EH (cell line): ENCODE measurements around the gene MPHOSPH8.

Experiments
- DNase-seq: peaks from one replicate; pipeline ENCODE4 v3.0.0-alpha.2; 2015; ENCODE audit warnings: low read depth

Gene MPHOSPH8, protein sequence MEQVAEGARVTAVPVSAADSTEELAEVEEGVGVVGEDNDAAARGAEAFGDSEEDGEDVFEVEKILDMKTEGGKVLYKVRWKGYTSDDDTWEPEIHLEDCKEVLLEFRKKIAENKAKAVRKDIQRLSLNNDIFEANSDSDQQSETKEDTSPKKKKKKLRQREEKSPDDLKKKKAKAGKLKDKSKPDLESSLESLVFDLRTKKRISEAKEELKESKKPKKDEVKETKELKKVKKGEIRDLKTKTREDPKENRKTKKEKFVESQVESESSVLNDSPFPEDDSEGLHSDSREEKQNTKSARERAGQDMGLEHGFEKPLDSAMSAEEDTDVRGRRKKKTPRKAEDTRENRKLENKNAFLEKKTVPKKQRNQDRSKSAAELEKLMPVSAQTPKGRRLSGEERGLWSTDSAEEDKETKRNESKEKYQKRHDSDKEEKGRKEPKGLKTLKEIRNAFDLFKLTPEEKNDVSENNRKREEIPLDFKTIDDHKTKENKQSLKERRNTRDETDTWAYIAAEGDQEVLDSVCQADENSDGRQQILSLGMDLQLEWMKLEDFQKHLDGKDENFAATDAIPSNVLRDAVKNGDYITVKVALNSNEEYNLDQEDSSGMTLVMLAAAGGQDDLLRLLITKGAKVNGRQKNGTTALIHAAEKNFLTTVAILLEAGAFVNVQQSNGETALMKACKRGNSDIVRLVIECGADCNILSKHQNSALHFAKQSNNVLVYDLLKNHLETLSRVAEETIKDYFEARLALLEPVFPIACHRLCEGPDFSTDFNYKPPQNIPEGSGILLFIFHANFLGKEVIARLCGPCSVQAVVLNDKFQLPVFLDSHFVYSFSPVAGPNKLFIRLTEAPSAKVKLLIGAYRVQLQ

DNA sequence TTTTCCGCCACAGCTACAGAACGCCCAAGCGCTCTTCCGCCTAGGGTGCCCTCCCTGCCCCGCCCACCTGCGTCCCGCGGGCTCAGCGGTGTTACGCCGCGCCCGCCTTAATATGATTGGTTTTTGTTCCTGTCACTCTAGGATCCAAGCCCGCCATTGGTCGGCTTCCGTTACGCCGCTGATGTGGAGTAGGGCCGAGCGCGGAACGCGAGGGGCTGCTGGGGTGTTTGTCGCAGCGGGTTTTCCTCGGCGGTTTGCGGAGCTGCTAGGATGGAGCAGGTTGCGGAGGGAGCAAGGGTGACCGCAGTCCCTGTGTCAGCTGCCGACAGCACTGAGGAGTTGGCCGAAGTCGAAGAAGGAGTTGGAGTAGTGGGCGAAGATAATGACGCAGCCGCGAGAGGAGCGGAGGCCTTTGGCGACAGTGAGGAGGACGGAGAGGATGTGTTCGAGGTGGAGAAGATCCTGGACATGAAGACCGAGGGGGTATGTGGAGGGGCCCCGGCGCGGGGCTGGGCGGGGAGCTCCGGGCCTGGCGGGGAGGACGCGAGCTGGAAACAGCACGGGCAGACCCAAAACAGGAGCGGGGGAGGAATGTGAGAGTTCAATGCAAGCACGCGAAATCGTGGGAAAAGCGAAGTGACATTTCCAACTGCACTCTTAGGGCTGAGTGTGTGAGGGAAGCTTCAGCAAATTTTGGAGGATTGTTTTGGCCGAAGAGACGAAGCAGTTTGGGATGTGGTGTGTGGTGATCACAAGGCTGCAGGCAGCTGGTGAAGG is at the start of gene MPHOSPH8:
Gene MPHOSPH8 (plus strand): TSS at position 181 of the 777 bp plus-strand sequence. CDS start 90 bp downstream, at position 271.
- peak; percentile 93 for DNase-seq

DNA sequence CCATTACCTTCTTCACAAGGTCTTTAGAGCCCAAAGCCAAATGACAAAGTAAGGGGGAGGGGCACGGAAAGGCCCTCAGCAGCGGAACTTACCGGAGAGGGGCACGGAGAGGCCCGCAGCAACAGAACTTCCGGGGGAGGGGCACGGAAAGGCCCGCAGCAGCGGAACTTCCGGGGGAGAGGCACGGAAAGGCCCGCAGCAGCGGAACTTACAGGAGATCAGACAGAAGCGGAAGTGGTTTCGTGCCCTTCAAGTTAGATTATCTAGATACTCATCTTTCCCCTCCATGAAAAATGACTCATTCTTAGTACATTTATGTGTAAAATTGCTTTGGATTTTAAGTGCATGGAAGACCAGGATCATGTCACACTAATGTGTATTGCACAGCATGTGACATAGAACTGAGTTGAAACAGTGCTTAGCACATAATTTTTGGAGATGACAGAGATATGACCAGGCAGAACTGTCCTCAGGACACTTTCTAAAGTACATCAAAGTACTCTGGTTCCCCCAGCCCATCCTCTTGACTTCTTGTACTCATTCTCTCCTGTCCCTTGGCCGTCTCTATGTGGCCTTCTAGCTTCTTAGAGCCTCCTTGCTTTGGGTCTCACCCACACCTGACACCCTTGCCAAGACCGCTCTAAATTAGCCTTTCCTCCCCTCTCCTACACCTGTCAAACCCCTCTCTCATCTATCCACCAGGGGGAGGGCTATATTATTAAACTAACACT is 46.4 kb upstream of the MPHOSPH8 start:
- peak; percentile 79 for DNase-seq

GRCh38 chr13:19587635-19588300 is 45.7 kb upstream of the MPHOSPH8 start:
- peak; percentile 64 for DNase-seq

DNA sequence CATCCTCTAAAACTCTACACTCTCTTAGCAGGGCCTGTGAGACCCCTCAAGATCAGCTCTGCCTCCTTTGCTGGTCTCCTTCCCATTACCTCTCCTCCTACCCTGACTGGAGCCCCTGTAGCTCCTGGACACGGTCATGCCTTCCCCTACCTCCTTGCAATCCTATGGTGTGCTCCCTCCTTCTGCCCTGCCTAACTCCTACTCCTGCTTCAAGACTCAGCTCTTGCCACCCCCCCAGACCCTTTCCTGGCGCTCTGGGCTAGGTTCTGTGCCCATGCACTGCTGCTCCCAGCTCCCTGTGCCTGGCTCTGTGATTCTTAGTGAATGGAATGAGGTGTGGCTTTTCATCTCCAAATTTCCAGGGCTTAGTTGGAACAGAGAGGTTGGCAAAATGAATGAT is 44.1 kb upstream of the MPHOSPH8 start:
- no peak for DNase-seq

- DNase-seq, result no peak
Measured at GRCh38 chr13:19590423-19590822, 43.0 kb upstream of the MPHOSPH8 start.

- DNase-seq, result no peak
Measured at GRCh38 chr13:19591864-19592263, 41.6 kb upstream of the MPHOSPH8 start.

- DNase-seq, result no peak
Measured at GRCh38 chr13:19592657-19593180, 40.7 kb upstream of the MPHOSPH8 start.

DNA sequence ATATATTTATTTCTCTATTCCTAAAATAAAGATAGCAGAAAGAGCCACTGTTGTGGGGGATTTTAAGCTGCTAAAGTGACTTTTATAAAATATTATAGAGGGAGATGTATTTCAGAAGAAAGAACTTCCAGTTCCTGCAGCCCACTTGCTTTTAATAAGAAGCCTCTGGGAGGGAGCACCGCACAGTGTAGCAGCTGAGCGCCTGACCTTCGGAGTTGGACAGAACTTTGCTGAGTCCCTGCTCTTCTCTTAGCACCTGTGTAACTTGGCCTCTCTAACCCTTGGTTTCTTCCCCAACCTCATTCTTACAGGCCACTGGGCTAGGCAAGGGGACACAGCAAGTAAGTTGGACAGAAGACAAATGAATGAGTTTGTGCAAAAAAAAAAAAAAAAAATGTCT is 37.4 kb upstream of the MPHOSPH8 start:
- no peak for DNase-seq

DNA sequence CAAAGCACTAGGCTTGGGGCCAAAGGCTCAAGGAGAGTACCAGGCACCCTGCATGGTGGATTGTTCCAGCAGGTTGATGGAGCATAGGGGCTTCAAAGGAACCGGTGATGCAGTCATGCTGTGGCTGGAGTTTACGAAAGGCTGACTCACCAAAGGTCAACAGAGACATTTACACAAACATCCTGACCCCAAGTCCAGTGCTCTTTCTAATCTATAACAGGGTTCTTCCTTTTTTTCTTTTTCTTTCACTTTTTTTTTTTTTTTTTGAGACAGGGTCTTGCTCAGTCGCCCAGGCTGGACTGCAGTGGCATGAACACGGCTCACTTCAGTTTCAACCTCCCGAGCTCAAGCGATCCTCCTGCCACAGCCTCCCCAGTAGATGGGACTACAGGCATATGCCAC is 36.5 kb upstream of the MPHOSPH8 start:
- DNase-seq, result peak; percentile 46

DNA sequence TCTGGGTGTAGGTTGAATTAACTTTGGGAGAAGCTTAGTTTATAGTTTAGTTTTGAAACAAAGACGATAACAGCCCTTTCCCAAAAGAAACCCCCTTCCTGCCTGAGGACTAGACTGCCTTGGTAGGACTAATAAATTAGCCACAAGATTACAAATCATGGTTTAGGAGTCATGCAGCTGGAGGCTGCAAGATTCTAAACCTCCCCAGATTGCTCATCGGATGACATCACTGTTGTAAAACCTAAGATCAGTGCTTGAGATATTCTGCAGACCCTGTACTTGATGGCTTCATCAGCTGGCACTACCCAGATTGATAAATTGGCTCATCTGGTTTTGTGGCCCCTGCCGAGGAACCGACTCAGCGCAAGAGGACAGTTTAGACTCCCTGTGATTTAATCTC is 35.9 kb upstream of the MPHOSPH8 start:
- peak; percentile 76 for DNase-seq

DNA sequence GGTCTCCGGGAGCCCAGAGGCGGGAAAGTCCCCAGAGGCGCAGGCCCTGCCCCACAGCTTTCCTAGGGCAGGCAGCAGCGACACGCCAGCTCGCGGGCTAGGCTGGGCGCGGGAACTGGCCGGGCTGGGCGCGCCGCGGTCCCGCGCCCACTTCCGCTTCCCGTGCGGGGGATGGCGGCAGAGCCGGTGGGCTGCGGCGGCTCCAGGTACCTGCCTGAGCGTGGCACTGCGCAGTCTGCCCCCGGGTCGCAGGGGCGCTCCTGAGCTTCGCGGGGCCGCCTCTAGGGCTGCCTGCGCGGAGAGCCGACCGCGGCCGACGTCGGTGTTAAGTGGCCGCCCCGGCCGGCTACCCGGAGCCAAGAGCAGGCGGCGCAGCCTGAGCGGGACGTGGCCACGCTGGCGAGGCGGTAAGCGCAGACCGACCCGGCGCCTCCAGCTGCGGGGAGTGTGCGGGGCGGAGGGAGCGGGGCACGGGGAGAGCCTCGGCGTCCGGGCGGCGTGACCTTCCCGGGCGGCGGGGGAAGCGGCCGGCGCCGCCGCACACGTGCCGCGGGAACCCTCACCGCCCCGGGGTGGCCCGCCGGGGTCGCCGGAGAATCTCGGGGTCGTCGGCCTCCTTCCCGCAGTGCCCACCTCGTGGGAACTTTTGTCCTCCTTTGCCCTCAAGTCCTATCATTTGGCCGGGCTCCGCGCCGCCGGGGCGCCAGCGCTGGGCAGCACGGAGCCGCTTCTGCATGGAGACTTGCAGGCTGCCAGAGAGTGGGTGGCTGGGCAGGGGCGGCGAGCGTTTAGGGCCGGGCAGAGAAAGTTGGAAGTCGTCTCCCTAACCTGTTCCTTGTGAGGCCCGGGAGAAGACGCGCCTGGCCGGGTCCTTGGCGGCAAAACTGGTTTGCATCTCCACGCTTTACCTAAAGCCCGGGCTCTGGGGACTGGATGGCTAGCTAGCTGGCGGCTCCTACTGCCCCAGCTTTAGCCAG is 31.4 kb upstream of the MPHOSPH8 start:
- DNase-seq, result peak; percentile 47

DNA sequence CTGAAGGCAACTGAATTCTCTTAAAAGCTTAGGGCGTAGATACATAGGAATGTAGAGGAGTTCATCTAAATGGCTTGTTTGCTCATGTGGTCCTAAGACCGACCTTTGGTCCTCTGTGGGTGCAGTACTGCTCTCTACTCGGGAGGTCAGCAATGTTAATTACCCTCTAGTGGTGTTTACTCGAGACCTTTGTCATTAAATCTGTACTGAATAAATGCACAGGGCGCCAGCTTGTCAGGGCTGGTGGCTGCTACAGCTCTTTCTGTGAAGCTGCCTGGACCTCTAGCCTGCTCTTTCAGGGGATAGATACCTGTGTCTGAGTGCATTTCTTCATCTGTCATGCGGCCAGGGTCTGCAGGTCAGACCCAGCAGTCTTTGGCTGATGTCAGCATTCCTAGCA is 29.2 kb upstream of the MPHOSPH8 start:
- DNase-seq, result no peak

GRCh38 chr13:19605161-19605955 is 28.1 kb upstream of the MPHOSPH8 start:
- peak; percentile 57 for DNase-seq

DNA sequence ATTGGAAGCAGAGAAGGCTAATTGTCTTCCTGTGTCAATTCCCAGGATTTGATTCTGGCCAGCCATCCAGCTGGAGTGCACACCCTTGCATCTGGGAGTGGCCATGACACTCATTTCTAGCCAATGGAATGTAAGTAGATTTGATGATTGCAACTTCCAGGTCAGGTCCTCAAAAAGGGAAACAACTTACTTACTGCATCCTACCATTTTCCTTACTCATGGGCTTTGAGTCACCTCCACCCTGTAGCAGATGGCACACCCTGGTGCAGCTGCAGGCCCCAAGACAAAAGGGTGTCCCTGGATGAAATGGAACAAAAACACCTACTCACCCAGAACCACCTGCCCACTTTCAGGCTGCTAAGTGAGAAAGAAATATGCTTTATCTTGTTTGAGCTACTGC is 27.3 kb upstream of the MPHOSPH8 start:
- peak; percentile 15 for DNase-seq

- DNase-seq, result no peak
Measured at GRCh38 chr13:19606737-19607136, 26.7 kb upstream of the MPHOSPH8 start.

- DNase-seq, result no peak
Measured at GRCh38 chr13:19607523-19608078, 25.9 kb upstream of the MPHOSPH8 start.

GRCh38 chr13:19618977-19619376 is 14.5 kb upstream of the MPHOSPH8 start:
- peak; percentile 40 for DNase-seq

GRCh38 chr13:19622193-19622592 is 11.3 kb upstream of the MPHOSPH8 start:
- no peak for DNase-seq
